ENCODE measurements around the gene DELE1.

GRCh38 chr5:141940695-141941271 is 17.1 kb downstream of the DELE1 start:
- TF ChIP-seq, protein P1, sequence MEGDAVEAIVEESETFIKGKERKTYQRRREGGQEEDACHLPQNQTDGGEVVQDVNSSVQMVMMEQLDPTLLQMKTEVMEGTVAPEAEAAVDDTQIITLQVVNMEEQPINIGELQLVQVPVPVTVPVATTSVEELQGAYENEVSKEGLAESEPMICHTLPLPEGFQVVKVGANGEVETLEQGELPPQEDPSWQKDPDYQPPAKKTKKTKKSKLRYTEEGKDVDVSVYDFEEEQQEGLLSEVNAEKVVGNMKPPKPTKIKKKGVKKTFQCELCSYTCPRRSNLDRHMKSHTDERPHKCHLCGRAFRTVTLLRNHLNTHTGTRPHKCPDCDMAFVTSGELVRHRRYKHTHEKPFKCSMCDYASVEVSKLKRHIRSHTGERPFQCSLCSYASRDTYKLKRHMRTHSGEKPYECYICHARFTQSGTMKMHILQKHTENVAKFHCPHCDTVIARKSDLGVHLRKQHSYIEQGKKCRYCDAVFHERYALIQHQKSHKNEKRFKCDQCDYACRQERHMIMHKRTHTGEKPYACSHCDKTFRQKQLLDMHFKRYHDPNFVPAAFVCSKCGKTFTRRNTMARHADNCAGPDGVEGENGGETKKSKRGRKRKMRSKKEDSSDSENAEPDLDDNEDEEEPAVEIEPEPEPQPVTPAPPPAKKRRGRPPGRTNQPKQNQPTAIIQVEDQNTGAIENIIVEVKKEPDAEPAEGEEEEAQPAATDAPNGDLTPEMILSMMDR (IDR thresholded peaks at IDR 0.05), result no peak
- no peak for TF ChIP-seq EZH2 (IDR thresholded peaks at IDR 0.05; ENCODE audit: borderline replicate concordance, insufficient read depth, low read depth, low read length, poor library complexity, severe bottlenecking)
